ENCODE data around the gene SLITRK1.

Gene SLITRK1

GRCh38 chr13:83880275-83881139 is 1.8 kb downstream of the SLITRK1 start:
- TF ChIP-seq POLR2A (IDR thresholded peaks at IDR 0.05; ENCODE audit: low read length): no peak
- TF ChIP-seq GATA1 (IDR thresholded peaks at IDR 0.05; ENCODE audit: low read depth, low read length): no peak
- DNase-seq: no peak

- DNase-seq: no peak
- TF ChIP-seq GATA1 (IDR thresholded peaks at IDR 0.05; ENCODE audit: low read depth, low read length): no peak
- no peak for TF ChIP-seq POLR2A (IDR thresholded peaks at IDR 0.05; ENCODE audit: low read length)
Measured at GRCh38 chr13:83879431-83880171, 2.7 kb downstream of the SLITRK1 start.

GRCh38 chr13:83878691-83879430 is 3.4 kb downstream of the SLITRK1 start:
- TF ChIP-seq GATA1 (IDR thresholded peaks at IDR 0.05; ENCODE audit: low read depth, low read length) (no peak), POLR2A (IDR thresholded peaks at IDR 0.05; ENCODE audit: low read length) (no peak)
- DNase-seq: no peak

- DNase-seq: no peak
- TF ChIP-seq POLR2A (IDR thresholded peaks at IDR 0.05; ENCODE audit: low read length) (no peak), GATA1 (IDR thresholded peaks at IDR 0.05; ENCODE audit: low read depth, low read length) (no peak)
Measured at GRCh38 chr13:83877651-83878355, 4.5 kb downstream of the SLITRK1 start.

GRCh38 chr13:83876546-83876945 is 5.7 kb downstream of the SLITRK1 start:
- no peak for DNase-seq
- no peak for TF ChIP-seq GATA1 (IDR thresholded peaks at IDR 0.05; ENCODE audit: low read depth, low read length)
- TF ChIP-seq POLR2A (IDR thresholded peaks at IDR 0.05; ENCODE audit: low read length): no peak

GRCh38 chr13:83867708-83868107 is 14.6 kb downstream of the SLITRK1 start:
- TF ChIP-seq POLR2A (IDR thresholded peaks at IDR 0.05; ENCODE audit: low read length) (no peak), GATA1 (IDR thresholded peaks at IDR 0.05; ENCODE audit: low read depth, low read length) (no peak)

GRCh38 chr13:83865161-83866137 is 16.8 kb downstream of the SLITRK1 start:
- no peak for DNase-seq
- TF ChIP-seq POLR2A (IDR thresholded peaks at IDR 0.05; ENCODE audit: low read length): no peak
- TF ChIP-seq GATA1 (IDR thresholded peaks at IDR 0.05; ENCODE audit: low read depth, low read length): no peak

More at GRCh38 chr13:83867708-83868107, 14.6 kb downstream of the SLITRK1 start:
- DNase-seq: no peak

- no peak for DNase-seq
- TF ChIP-seq POLR2A (IDR thresholded peaks at IDR 0.05; ENCODE audit: low read length) (no peak), GATA1 (IDR thresholded peaks at IDR 0.05; ENCODE audit: low read depth, low read length) (no peak)
Measured at GRCh38 chr13:83853771-83854170, 28.5 kb downstream of the SLITRK1 start.

- no peak for TF ChIP-seq POLR2A (IDR thresholded peaks at IDR 0.05; ENCODE audit: low read length)
- no peak for DNase-seq
Measured at GRCh38 chr13:83845106-83845505, 37.2 kb downstream of the SLITRK1 start.

GRCh38 chr13:83839146-83839545 is 43.1 kb downstream of the SLITRK1 start:
- no peak for DNase-seq
- TF ChIP-seq POLR2A (IDR thresholded peaks at IDR 0.05; ENCODE audit: low read length) (no peak), GATA1 (IDR thresholded peaks at IDR 0.05; ENCODE audit: low read depth, low read length) (no peak)

GRCh38 chr13:83831796-83832195 is 50.5 kb downstream of the SLITRK1 start:
- no peak for TF ChIP-seq GATA1 (IDR thresholded peaks at IDR 0.05; ENCODE audit: low read depth, low read length)
- TF ChIP-seq POLR2A (IDR thresholded peaks at IDR 0.05; ENCODE audit: low read length): no peak
- DNase-seq: no peak

- TF ChIP-seq GATA1 (IDR thresholded peaks at IDR 0.05; ENCODE audit: low read depth, low read length) (no peak), POLR2A (IDR thresholded peaks at IDR 0.05; ENCODE audit: low read length) (no peak)
- no peak for DNase-seq
Measured at GRCh38 chr13:83829810-83830209, 52.5 kb downstream of the SLITRK1 start.
